T-helper 22 cell (primary cell): ENCODE results near the gene GEN1.

ENCODE experiments used
- DNase-seq: peaks from one replicate; pipeline ENCODE4 v3.0.0-alpha.2; 2020; ENCODE audit warnings: low read depth

Gene GEN1, protein sequence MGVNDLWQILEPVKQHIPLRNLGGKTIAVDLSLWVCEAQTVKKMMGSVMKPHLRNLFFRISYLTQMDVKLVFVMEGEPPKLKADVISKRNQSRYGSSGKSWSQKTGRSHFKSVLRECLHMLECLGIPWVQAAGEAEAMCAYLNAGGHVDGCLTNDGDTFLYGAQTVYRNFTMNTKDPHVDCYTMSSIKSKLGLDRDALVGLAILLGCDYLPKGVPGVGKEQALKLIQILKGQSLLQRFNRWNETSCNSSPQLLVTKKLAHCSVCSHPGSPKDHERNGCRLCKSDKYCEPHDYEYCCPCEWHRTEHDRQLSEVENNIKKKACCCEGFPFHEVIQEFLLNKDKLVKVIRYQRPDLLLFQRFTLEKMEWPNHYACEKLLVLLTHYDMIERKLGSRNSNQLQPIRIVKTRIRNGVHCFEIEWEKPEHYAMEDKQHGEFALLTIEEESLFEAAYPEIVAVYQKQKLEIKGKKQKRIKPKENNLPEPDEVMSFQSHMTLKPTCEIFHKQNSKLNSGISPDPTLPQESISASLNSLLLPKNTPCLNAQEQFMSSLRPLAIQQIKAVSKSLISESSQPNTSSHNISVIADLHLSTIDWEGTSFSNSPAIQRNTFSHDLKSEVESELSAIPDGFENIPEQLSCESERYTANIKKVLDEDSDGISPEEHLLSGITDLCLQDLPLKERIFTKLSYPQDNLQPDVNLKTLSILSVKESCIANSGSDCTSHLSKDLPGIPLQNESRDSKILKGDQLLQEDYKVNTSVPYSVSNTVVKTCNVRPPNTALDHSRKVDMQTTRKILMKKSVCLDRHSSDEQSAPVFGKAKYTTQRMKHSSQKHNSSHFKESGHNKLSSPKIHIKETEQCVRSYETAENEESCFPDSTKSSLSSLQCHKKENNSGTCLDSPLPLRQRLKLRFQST

DNA sequence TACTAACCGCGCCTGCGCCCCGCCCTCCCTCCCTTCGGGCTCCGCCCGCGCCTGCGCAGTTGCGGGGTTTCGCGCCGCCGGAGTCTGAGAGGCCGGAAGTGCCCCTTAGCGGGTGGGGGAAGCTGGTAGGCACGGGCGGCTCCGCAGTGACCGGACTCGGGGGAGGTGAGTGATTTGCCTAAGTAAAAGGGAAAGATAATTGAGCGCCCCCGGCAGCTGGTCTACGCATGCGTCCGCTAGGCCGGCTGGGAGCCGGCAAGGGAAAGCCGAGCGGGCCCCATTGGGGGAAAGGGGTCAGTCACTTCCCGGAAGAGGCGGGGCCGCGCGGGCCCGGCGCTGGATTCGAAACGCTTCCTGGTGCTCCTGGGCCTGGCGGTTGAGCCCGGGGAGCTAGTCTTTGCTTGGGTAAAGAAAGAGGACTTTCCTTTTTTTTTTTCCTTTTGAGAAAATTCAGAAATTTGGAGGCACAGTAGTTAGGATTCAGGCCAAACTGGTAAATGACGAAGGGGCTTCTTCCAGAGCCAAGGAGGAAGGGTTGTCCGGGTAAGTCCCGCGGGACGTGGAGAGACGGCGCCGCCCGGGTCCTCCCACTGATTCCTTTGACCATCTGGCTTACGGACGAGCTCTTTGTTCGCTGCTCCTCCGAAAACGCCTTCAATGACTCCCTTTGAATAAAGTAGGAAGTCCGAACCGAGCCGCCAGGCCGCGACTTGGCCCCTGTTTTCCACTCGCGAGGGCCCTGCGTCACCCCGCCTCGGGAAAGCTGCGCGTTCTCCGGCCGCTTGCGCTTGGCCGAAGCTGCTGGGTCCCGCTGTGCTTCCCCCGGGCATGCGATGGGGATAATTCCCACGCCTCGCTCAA lies at the start of gene GEN1, which contains the start of gene SMC6:
TSS of gene GEN1 (plus strand) at position 336 of the 861 bp plus-strand sequence. CDS start 5,806 bp downstream, outside the sequence.
TSS of gene SMC6 (minus strand) at position 8 of the 861 bp plus-strand sequence. CDS start 7,864 bp downstream, outside the sequence.
- peak; percentile 78 for DNase-seq

DNA sequence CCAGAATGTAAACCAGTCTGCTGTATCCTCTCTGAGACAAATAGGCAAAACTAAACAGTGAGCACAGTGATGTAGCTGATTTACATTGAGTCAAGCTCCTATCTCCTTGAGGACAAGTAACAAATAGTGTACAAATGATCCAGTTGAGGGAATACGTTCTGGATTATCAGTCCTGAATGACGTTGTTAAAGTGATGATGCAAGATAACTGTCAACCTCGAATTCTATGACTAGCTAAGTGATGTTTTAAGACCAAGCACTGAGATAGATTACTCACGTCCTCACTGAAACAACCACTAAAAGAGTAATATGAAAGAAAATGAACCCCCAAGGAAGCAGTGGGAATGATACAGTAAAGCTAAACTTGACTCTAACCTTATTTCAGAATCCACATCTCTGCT lies 47.1 kb upstream of the GEN1 start:
- no peak for DNase-seq

DNA sequence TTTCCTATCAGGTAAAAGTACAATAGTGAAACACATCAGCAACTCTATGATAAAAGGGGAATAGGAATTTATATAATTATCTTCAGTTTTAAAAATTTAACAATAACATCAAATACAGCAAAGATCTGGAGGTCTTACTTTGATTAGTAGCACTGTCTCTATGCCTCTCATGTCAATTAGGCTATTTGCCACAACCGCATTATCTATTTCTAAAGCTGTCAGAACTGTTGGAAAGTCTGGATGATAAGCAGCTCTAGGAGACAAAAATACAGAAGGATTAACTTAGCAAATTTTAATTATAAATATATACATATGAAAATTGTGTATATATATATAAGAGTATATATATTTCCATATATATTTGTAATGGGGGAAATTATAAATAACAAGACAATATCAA lies 45.4 kb upstream of the GEN1 start:
- DNase-seq = no peak

DNA sequence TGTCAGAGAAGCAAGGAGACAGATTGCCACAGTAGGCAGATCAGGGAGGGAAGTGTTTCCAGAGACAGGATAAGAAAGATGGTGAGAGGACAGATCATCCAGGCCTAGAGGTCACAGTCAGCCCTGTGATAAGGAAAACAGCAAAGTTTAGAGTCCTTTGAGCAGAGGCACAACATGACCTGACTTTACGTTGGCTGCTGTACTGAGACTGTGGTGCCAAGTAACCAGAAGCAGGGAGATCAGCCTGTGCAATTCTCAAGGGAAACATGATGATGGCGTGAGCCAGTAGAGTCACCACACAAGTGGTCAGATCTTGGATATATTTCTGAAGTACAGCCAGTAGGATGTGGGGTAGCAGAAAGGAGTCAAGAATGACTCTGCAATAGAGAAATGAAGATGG lies 44.0 kb upstream of the GEN1 start:
- no peak for DNase-seq

DNA sequence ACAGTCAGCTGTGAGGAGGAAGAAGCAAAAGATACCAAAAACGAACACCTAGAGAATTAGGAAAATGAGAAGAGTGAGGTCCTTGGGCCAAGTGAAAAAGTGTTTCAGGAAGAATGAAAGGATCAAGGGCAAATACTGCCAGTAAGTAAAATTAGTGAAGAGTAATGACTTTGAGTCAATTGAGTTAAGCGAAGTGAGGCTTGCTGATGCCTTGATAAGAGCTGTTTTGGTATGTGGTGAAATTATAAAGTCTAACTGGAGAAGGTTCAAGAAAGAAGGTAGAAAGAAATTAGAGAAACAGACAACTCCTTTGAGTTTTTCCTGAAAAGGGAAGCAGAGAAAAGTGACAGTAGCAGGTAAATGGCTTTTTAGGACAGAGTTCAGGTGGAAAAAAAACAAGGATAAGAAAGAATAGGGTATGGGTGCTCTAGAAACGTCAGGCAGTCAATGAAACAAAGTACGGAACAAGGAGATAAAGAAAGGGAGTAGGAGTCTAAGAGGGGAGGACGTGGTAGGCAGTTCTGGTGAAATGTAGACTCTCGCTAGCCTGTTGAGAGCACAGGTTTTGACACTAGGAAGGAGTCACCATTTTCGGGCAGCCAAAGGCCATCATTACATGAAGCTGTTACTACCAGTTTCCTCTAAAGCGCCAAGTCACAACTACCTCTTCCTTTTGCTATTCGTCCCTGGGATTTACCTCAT lies 43.2 kb upstream of the GEN1 start:
- DNase-seq = no peak

DNA sequence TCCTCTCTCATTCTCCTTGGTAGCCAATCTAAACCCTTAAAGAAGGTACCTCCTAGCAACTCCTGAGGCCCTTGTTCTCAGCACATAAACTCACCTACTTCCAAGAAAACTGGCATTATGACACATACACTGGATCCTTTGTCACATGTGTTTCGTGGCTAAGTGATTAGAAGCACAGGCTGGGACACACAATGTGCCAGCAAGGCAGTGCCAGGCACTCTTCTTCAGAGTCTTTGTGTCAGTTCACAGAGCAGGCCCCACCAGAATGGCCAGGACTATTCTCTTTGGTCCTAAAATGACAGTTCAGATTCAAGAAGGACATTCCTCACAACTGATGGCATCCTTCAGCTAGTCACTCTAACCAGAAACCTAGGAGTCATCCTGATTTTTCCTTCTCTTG lies 40.6 kb upstream of the GEN1 start:
- DNase-seq = no peak

DNA sequence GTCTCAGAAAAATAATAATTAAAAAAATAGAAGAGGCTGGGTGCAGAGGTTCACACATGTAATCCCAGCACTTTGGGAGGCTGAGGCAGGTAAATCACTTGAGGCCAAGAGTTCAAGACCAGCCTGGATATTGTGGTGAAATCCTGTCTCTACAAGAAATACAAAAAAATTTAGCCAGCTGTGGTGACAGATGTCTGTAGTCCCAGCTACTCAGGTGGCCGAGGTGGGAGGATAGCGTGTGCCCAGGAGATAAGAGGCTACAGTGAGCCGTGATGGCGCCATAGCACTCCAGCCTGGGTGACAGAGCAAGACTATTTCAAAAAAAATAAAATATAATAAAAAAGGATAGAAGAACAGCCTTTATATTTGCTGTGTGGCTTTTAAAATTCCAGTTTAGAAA lies 36.3 kb upstream of the GEN1 start:
- DNase-seq = no peak

DNA sequence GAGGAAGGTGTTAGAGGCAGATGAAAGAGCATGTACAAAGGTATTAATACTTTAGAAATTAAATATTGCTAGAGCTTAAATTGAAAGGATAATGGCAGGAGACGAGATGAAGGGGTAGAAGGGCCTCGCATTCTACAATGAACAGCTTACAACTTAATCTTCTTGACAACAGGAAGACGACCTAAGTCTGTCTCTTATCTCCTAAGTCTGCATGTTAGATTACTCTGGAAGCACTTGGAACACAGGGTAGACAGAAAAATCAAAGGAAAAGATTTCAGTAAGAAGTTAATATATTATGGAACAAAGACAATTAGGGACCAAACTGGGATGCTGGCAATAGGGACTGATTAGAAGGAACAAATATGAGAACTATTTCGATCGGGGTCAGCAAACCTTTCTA lies 35.2 kb upstream of the GEN1 start:
- no peak for DNase-seq

DNA sequence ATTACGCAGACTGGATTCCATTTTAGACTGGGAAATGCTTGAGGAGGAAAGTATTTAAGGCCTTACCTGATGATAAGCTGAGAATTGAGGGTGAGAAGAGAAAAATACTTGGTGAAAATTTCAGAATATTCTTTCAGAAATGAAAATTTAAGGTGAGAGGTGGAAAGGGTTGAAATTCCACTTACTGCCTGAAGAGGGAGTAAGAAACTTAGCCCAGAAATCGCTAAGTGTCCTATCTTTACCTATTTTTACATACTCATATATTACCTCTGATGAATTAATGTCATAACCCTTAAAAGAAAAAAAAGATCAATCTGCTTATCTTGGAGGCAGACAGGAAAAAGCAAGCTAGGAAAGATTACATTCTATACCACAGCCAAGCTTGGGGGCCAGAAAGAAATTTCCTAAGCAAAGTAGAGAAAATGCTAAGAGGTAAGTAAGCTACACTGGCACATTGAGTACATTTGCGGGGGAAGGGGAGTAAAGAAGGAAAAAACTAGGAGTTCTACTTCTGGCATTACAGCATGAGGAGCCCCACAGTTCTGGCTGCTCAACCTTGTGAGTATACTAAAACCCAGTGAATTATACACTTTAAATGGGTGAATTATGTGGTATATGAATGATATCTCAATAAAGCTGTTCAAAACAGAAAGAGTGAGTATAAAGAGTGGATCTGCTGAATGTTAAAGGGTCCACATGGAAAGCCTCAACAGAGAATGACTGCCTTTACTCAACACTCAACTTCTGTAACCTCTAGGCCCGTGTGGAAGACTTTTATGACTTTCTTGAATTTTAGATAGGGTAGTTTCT lies 34.2 kb upstream of the GEN1 start:
- no peak for DNase-seq

DNA sequence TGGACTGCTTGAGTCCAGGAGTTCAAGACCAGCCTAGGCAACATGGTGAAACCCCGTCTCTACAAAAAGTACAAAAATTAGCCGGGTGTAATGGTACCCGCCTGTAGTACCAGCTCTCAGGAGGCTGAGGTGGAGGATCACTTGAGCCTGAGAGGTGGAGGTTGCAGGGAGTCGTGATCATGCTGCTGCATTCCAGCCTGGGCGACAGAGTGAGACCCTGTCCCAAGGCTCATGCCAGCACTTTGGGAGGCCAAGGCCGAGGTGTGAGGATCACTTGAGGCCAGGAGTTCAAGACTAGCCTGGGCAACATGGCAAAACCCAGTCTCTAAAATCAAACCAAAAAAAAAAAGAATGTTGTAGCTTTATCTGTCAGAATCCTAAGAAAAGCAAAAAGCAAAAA lies 25.7 kb upstream of the GEN1 start:
- no peak for DNase-seq

DNA sequence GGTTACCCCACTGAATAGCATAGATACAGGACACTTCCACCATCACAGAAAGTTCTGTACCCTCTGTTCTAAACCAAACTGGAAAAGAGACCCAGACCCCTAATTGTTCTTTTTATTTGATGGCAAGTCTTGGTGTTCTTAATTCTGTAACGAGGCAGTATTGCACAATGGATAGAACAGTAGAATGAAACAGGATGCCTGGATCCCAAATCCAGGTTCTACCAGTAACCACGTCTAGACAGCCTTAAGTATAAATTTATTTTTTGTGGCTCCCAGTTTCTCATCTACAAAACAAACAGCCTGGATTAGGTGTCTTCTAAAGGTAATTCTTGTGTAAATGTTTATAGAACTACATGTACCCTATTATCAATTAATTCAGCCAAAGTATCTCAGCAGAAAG lies 24.1 kb upstream of the GEN1 start:
- DNase-seq = no peak

DNA sequence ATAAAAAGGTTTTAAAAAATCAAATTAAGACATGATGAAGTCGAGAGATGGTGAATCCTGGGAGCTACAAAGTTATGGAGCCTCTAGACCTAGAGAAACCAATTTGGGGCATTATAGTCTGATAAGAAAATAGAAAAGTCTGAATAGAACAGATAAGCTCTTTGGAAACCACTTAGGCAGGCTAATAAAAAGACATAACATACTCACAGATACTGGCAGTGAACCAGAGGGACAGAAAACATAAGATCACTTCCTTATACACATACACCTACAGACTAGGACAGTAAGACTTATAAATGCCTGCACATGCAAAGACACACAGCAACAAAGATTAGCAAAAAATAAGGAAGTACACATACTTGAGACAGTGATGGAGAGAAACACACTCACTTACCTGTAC lies 20.3 kb upstream of the GEN1 start:
- DNase-seq = no peak

DNA sequence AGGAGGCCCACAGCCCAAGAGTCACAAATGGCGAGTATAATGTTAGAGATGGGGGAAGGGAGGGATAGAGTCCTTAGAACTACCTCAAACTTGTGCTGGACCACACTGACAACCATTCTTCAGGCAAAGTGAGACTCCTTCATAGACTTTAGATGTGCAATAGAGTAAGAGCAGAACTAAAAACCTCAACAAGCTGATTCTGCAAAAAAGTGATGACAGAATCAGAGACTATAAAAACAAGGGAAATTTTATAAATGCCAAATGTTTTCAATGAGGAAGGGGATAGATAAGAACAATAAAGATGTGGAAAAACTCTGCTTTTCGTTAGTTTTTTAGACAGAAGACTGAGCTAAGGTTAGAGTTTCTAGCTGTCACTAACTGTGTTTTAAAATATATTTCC lies 18.1 kb upstream of the GEN1 start:
- DNase-seq = no peak

DNA sequence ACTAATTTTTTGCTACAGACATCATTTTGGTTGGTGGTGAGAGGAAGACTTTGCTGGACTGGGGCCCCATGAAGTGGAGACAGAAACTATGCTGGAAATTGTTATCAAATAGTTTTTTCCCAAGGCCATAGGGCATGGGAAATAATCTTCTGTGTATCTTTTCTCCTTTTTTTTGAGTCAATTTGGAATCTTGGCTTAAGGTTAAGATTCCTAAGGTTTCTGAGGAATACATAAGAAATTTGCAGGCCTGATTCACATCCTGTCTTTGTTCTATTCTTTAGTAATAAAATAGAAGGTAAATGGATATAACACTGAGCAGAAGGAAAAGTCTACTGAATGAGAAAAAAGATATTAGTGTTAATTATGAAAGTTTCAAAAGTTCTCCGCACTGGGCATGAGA lies 16.9 kb upstream of the GEN1 start:
- no peak for DNase-seq

DNA sequence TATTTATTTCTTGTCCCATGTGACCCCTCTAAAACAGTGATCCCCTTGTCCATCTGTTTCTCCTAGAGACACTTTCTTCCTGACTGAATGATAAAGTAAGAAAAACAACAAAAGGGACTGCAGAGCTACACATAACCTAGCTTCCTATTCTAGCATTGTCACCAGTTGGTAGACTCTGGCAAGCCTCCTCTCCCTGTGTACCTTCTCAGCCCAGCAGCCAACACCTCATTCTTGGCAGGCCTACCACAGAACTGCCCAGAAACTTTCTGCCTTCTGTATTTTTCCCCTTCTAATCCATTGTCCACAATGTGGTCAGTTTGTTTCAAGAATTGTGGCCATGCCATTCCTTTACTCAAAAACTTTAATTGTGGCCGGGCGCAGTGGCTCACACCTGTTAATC lies 13.7 kb upstream of the GEN1 start:
- no peak for DNase-seq

DNA sequence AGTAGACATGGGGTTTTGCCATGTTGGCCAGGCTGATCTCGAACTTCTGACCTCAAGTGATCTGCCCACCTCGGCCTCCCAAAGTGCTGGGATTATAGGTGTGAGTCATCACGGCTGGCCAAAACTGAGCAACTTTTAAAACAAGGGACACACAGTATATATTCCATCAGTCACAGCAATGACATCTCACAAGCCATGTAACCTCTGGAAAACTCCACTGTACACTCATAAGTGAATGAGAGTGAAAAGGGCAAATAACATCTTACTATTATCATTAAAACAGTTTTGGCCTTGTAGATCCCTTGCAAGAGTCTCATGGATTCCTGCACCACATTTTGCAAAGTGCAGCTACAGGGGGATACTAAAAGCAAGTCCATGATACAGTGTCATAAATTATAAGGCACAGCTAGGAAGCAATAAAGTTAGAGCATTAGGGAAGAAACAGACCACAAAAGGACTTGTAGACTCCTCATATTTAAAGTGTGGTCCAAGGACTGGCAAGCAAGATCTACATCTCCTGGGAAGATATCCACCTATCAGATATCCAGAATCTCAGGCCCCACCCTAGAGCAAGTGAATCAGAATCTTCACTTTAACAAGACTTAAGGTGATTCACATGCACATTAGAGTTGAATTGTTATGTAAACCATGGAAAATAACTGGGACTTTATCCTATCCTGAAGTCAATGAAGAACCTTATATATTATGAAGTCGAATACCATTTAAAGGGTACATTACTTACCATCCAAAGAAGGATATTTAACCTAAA lies 6.1 kb upstream of the GEN1 start:
- DNase-seq = no peak

DNA sequence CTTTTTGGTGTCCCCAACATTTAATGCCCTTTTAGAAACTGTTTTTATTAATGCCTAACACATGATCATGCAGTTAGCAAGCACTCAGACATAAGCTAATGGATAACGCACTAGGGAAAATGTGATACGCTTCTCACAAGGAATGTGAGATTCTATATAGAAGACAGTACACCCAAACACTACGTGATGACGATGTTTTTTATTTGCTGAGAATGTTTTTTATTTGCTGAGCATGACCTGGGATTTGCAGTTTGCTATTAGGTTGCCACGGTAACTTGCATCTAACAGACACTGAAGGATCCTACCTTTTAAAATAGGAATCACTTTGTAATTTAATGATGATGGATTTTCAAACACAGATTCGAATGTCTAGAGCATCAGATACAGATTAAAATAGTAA lies 5.2 kb upstream of the GEN1 start:
- no peak for DNase-seq

DNA sequence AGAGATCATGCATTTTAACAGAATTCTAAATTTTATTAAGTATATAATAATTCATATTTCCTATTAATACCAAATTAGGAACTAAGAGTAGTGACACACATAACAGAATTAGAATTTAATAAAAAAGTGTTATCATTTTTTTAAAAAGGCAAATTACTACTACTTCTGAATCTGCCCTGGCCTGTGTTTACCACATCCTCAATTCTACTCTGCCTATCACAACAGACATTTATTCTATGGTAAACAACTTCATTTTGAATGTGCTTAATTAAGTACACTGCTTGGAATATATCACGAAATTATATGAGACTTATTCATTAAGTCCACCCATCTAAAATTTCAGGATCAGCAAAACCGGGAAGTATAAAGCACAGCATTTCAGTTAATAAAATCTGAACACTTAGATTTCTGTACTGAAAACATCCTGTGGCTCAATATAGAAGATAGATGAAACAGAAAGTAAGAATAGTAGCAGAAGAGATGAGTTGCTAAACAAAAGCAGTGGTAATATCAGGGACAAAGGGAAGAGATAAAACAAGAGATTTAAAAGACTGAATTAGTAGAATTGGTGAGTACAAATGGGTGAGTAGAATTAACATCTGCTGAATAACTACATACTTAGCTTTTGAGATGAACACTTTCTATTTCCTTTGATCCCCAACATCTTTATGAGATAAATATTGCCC lies 4.0 kb upstream of the GEN1 start:
- DNase-seq = no peak

DNA sequence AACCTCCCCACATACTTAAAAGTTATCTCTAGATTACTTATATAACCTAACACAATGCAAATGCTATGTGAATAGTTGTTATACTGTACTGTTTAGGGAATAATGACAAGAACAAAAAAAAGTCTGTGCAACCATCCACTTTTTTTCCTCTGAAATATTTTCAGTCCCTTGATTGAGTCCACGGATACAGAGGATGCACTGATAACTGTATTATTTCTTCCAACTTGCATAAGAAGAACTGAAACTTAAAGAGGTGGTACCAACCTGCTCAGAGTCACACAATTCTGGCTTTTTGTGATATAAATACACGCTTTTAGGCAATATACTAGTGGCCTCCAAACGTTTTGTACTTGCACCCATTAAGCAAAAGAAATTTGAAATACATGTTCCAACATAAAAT lies 1.7 kb upstream of the GEN1 start:
- no peak for DNase-seq
